Measurements from ENCODE around the gene PRLHR.

PRLHR gene

DNA sequence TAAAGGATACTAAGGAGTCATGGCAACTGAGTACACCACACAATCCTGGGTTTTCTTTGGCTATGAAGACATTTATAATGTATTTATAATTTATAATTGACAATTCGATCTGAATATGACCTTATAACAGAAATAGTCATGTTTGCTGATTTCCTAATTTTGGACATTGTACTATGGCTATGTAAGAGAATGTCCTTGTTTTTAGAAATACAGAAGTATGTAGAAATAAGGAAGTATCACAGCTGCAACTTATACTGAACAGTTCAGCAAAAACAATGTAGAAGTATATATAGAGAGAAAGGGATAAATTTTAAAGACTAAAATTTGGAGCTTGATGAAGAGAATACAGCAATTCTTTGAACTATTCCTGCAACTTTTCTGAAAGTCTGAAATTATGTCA lies 32.6 kb downstream of the PRLHR start:
- TF ChIP-seq ZNF565 (CRISPR knock-in tag; conservative IDR thresholded peaks at IDR 0.05; ENCODE audit: low read depth) (no peak), SNAI2 (CRISPR knock-in tag; IDR thresholded peaks at IDR 0.05) (no peak), ESRRG (CRISPR knock-in tag; IDR thresholded peaks at IDR 0.05) (no peak), BACH2 (CRISPR knock-in tag; IDR thresholded peaks at IDR 0.05; ENCODE audit: borderline replicate concordance) (no peak), ZFP3 (CRISPR knock-in tag; IDR thresholded peaks at IDR 0.05) (no peak), RARB (CRISPR knock-in tag; IDR thresholded peaks at IDR 0.05) (no peak), GLIS3 (CRISPR knock-in tag; IDR thresholded peaks at IDR 0.05) (no peak), TCF4 (CRISPR knock-in tag; IDR thresholded peaks at IDR 0.05; ENCODE audit: borderline replicate concordance) (no peak), ARNTL (CRISPR knock-in tag; IDR thresholded peaks at IDR 0.05; ENCODE audit: borderline replicate concordance, low read depth) (no peak), OSR1 (CRISPR knock-in tag; IDR thresholded peaks at IDR 0.05) (no peak), PPARA (CRISPR knock-in tag; IDR thresholded peaks at IDR 0.05; ENCODE audit: borderline replicate concordance) (no peak), TOX (CRISPR knock-in tag; IDR thresholded peaks at IDR 0.05; ENCODE audit: borderline replicate concordance) (no peak), CSDC2 (CRISPR knock-in tag; IDR thresholded peaks at IDR 0.05) (no peak), ZNF70 (CRISPR knock-in tag; IDR thresholded peaks at IDR 0.05) (no peak)
- TF ChIP-seq, protein P1, sequence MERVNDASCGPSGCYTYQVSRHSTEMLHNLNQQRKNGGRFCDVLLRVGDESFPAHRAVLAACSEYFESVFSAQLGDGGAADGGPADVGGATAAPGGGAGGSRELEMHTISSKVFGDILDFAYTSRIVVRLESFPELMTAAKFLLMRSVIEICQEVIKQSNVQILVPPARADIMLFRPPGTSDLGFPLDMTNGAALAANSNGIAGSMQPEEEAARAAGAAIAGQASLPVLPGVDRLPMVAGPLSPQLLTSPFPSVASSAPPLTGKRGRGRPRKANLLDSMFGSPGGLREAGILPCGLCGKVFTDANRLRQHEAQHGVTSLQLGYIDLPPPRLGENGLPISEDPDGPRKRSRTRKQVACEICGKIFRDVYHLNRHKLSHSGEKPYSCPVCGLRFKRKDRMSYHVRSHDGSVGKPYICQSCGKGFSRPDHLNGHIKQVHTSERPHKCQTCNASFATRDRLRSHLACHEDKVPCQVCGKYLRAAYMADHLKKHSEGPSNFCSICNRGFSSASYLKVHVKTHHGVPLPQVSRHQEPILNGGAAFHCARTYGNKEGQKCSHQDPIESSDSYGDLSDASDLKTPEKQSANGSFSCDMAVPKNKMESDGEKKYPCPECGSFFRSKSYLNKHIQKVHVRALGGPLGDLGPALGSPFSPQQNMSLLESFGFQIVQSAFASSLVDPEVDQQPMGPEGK (CRISPR knock-in tag; IDR thresholded peaks at IDR 0.05; ENCODE audit: borderline replicate concordance), result no peak
- no peak for ATAC-seq

DNA sequence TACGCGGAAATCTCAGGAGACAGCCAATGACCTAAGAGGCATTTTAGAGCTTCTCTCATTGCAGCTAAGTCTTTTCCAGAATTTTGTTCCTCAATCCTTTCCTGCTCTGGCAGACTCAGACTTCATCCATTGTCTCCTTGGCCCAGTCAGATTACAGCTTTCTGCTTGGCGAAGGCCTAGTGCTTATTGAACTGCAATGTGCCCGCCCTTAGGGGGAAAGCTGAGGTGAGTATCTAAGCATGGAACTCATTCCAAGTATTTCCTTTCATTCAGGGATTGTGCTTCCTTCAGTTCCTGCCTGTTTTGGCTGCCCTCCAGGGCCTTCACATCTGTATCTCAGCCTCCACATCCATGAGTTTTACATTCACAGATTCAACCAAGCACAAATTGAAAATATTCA lies 37.5 kb downstream of the PRLHR start:
- TF ChIP-seq TCF4 (CRISPR knock-in tag; IDR thresholded peaks at IDR 0.05; ENCODE audit: borderline replicate concordance), result no peak
- no peak for TF ChIP-seq ZNF8 (CRISPR knock-in tag; IDR thresholded peaks at IDR 0.05)
- no peak for TF ChIP-seq ZNF70 (CRISPR knock-in tag; IDR thresholded peaks at IDR 0.05)
- no peak for TF ChIP-seq CSDC2 (CRISPR knock-in tag; IDR thresholded peaks at IDR 0.05)
- no peak for TF ChIP-seq OSR1 (CRISPR knock-in tag; IDR thresholded peaks at IDR 0.05)
- no peak for TF ChIP-seq ESRRG (CRISPR knock-in tag; IDR thresholded peaks at IDR 0.05)
- TF ChIP-seq RARB (CRISPR knock-in tag; IDR thresholded peaks at IDR 0.05), result no peak
- TF ChIP-seq ZC3H10 (CRISPR knock-in tag; IDR thresholded peaks at IDR 0.05), result no peak
- TF ChIP-seq PPARA (CRISPR knock-in tag; IDR thresholded peaks at IDR 0.05; ENCODE audit: borderline replicate concordance), result no peak
- TF ChIP-seq ZNF565 (CRISPR knock-in tag; conservative IDR thresholded peaks at IDR 0.05; ENCODE audit: low read depth), result no peak
- no peak for TF ChIP-seq GLIS3 (CRISPR knock-in tag; IDR thresholded peaks at IDR 0.05)
- no peak for TF ChIP-seq ISL1 (CRISPR knock-in tag; IDR thresholded peaks at IDR 0.05)
- no peak for TF ChIP-seq CSRNP3 (CRISPR knock-in tag; IDR thresholded peaks at IDR 0.05)
- no peak for TF ChIP-seq ZFP3 (CRISPR knock-in tag; IDR thresholded peaks at IDR 0.05)
- TF ChIP-seq, protein P1 (CRISPR knock-in tag; IDR thresholded peaks at IDR 0.05; ENCODE audit: borderline replicate concordance), result no peak

GRCh38 chr10:118551535-118552100 lies 43.8 kb downstream of the PRLHR start:
- ATAC-seq, result no peak

More for the DNA sequence above, 37.5 kb downstream of the PRLHR start:
- ATAC-seq, result no peak

More at GRCh38 chr10:118551535-118552100, 43.8 kb downstream of the PRLHR start:
- TF ChIP-seq BACH2 (CRISPR knock-in tag; IDR thresholded peaks at IDR 0.05; ENCODE audit: borderline replicate concordance) (no peak), PPARA (CRISPR knock-in tag; IDR thresholded peaks at IDR 0.05; ENCODE audit: borderline replicate concordance) (no peak), ZNF565 (CRISPR knock-in tag; conservative IDR thresholded peaks at IDR 0.05; ENCODE audit: low read depth) (no peak)
- TF ChIP-seq, protein P1 (CRISPR knock-in tag; IDR thresholded peaks at IDR 0.05; ENCODE audit: borderline replicate concordance), result no peak
